GM18519 (cell line): Measurements from ENCODE around the gene PPP1CA.

Source experiments
- ATAC-seq: cut with Tn5 transposase; IDR thresholded peaks from one replicate; pipeline ENCODE4 v1.9.1; 2021; ENCODE audit warnings: mild to moderate bottlenecking, moderate library complexity; ENCODE audit not compliant: unreplicated experiment, low FRiP score

Gene PPP1CA

GRCh38 chr11:67387518-67387917, 14.1 kb downstream of the PPP1CA start:
- ATAC-seq = no peak

- no peak for ATAC-seq
These were observed 14.6 kb downstream of the PPP1CA start for GRCh38 chr11:67387069-67387468.

GRCh38 chr11:67384851-67385366, 16.7 kb downstream of the PPP1CA start:
- no peak for ATAC-seq

- ATAC-seq = no peak
These were observed 19.2 kb downstream of the PPP1CA start for GRCh38 chr11:67382276-67383136.

GRCh38 chr11:67381244-67381972, 20.2 kb downstream of the PPP1CA start:
- ATAC-seq = no peak

- no peak for ATAC-seq
These were observed 22.3 kb downstream of the PPP1CA start for GRCh38 chr11:67379061-67380058.

GRCh38 chr11:67378544-67378943, 23.1 kb downstream of the PPP1CA start:
- ATAC-seq = no peak

- ATAC-seq = no peak
These were observed 24.5 kb downstream of the PPP1CA start for GRCh38 chr11:67376873-67377808.

GRCh38 chr11:67376063-67376820, 25.4 kb downstream of the PPP1CA start:
- no peak for ATAC-seq

GRCh38 chr11:67375320-67376055, 26.2 kb downstream of the PPP1CA start:
- no peak for ATAC-seq

GRCh38 chr11:67374571-67375281, 26.9 kb downstream of the PPP1CA start:
- no peak for ATAC-seq

- no peak for ATAC-seq
These were observed 27.7 kb downstream of the PPP1CA start for GRCh38 chr11:67373648-67374570.

GRCh38 chr11:67372993-67373647, 28.5 kb downstream of the PPP1CA start, which contains the start of gene CLCF1:
Gene CLCF1, minus strand, starts transcription at chr11:67373598. Its CDS starts 59 bp downstream, at chr11:67373539.
- ATAC-seq = no peak

GRCh38 chr11:67372321-67372992, 29.2 kb downstream of the PPP1CA start:
- ATAC-seq = no peak

GRCh38 chr11:67371911-67372320, 29.7 kb downstream of the PPP1CA start:
- no peak for ATAC-seq
